ENCODE measurements around the gene THAP11. TPM values are rescaled to one million over a fixed set of nuclear protein-coding genes. Genes with fewer than 3 reads are reported as not detected.
"Not testable (repeated sequence)": the region's sequence is repeated elsewhere in the genome, so short reads cannot be mapped to it uniquely, and the experiment has no call there.

THAP11 gene
- total RNA-seq, 2 donors from 2014 or later, result 23.7 to 42.8 TPM

GRCh38 chr16:67862623-67863583, 20.8 kb downstream of the THAP11 start:
- Histone ChIP-seq H3K4me1 (peaks cover 38% of the 10 kb centered on the region), H3K9me3 (no peaks in the 10 kb centered on the region), H3K4me3 (no peak overlapping the region), H3K27ac (peak overlapping the region; percentile 0 to 18 (median 16)), H3K27me3 (no peaks in the 10 kb centered on the region), H3K36me3 (replicated peaks in 1 of 2; ENCODE audit: insufficient read depth in 1 of 2, low read depth in 2 of 2) (no peaks in the 10 kb centered on the region)
- WGBS, 2 donors, result 76 to 88% methylated on average over 11 of the region's 11 CpGs
- DNase-seq (peak in 3 of 4 donors; percentile 19 to 45 (median 44)), ATAC-seq (peak; percentile 11)
- intact Hi-C loops (cut with DNase I), result no loop called here
- TF ChIP-seq CTCF (IDR thresholded peaks at IDR 0.05) (no peak), POLR2A (IDR thresholded peaks at IDR 0.05) (no peak)

GRCh38 chr16:67864044-67864443, 21.9 kb downstream of the THAP11 start:
- intact Hi-C loops (cut with DNase I); H3K4me3 ChIP-seq; H3K36me3 ChIP-seq (replicated peaks in 1 of 2; ENCODE audit: insufficient read depth in 1 of 2, low read depth in 2 of 2); H3K9me3 ChIP-seq; DNase-seq; H3K27me3 ChIP-seq; ATAC-seq: not testable (repeated sequence)
- peaks cover 38% of the 10 kb centered on the region for H3K4me1 ChIP-seq
- H3K27ac ChIP-seq, result peak overlapping the region in 1 of 4 donors; percentile 15
- WGBS, 2 donors, result 95 to 97% methylated on average over 6 of the region's 6 CpGs

GRCh38 chr16:67864594-67864993, 22.5 kb downstream of the THAP11 start:
- ATAC-seq (no peak), DNase-seq (no peak)
- H3K36me3 ChIP-seq (replicated peaks in 1 of 2; ENCODE audit: insufficient read depth in 1 of 2, low read depth in 2 of 2), result no peaks in the 10 kb centered on the region
- H3K9me3 ChIP-seq, result no peaks in the 10 kb centered on the region
- peak overlapping the region in 1 of 4 donors; percentile 10 for H3K27ac ChIP-seq
- WGBS, 2 donors, result 91 to 95% methylated on average over 2 of the region's 2 CpGs
- peaks cover 42% of the 10 kb centered on the region for H3K4me1 ChIP-seq
- H3K27me3 ChIP-seq, result no peaks in the 10 kb centered on the region
- intact Hi-C loops (cut with DNase I), result no loop called here
- H3K4me3 ChIP-seq, result no peak overlapping the region
- TF ChIP-seq POLR2A (IDR thresholded peaks at IDR 0.05) (no peak), CTCF (IDR thresholded peaks at IDR 0.05) (no peak)

GRCh38 chr16:67865318-67865717, 23.2 kb downstream of the THAP11 start:
- peak in 3 of 4 donors; percentile 31 to 48 (median 31) for DNase-seq
- WGBS, 2 donors, result 80 to 100% methylated on average over 1 to 2 of the region's 2 CpGs
- intact Hi-C loops (cut with DNase I), result no loop called here
- peaks cover 0 to under 1% of the 10 kb centered on the region in 2 donors for H3K36me3 ChIP-seq (replicated peaks in 1 of 2; ENCODE audit: insufficient read depth in 1 of 2, low read depth in 2 of 2)
- peak overlapping the region in 1 of 4 donors; percentile 10 for H3K27ac ChIP-seq
- no peaks in the 10 kb centered on the region for H3K27me3 ChIP-seq
- no peak for ATAC-seq
- no peak overlapping the region for H3K4me3 ChIP-seq
- no peaks in the 10 kb centered on the region for H3K9me3 ChIP-seq
- peaks cover 42% of the 10 kb centered on the region for H3K4me1 ChIP-seq
- no peak for TF ChIP-seq POLR2A (IDR thresholded peaks at IDR 0.05)
- peak in 3 of 7 experiments; percentile 28 to 40 (median 32) for TF ChIP-seq CTCF (IDR thresholded peaks at IDR 0.05)

GRCh38 chr16:67868290-67868689, 26.2 kb downstream of the THAP11 start:
- peak; percentile 87 to 96 (median 94) for DNase-seq

More at GRCh38 chr16:67868290-67868689, 26.2 kb downstream of the THAP11 start:
- TF ChIP-seq CTCF (IDR thresholded peaks at IDR 0.05), result no peak
- TF ChIP-seq POLR2A (IDR thresholded peaks at IDR 0.05), result peak in 1 of 3 donors; percentile 19
- WGBS, 2 donors, result 23 to 55% methylated on average over 3 to 6 of the region's 6 CpGs
- H3K4me1 ChIP-seq, result peaks cover 39% of the 10 kb centered on the region
- peaks cover 0 to 2% of the 10 kb centered on the region in 2 donors for H3K36me3 ChIP-seq (replicated peaks in 1 of 2; ENCODE audit: insufficient read depth in 1 of 2, low read depth in 2 of 2)
- peak overlapping the region; percentile 70 to 89 (median 74) for H3K27ac ChIP-seq
- ATAC-seq, result peak; percentile 80
- no peak overlapping the region for H3K4me3 ChIP-seq
- intact Hi-C loops (cut with DNase I), result no loop called here
- H3K9me3 ChIP-seq, result no peaks in the 10 kb centered on the region
- no peaks in the 10 kb centered on the region for H3K27me3 ChIP-seq
